ENCODE measurements around the gene PPP3CA. TPM values are rescaled to one million over a fixed set of nuclear protein-coding genes. Genes with fewer than 3 reads are reported as not detected.

The PPP3CA gene
- total and polyA plus RNA-seq, 2 donors (not counting 1 experiment from before 2014, with no cell fraction given): 66.4 to 79.3 TPM

GRCh38 chr4:101217353-101218031, 129.8 kb downstream of the PPP3CA start:
- Histone ChIP-seq H3K27ac (ENCODE audit: insufficient read depth, low read length) (no peak overlapping the region), H3K79me2 (ENCODE audit: control insufficient read depth, insufficient read depth, low read length) (peaks cover 22% of the 10 kb centered on the region)

GRCh38 chr4:101211146-101211553, 136.2 kb downstream of the PPP3CA start:
- H3K79me2 ChIP-seq (ENCODE audit: control insufficient read depth, insufficient read depth, low read length): peaks cover 24% of the 10 kb centered on the region
- peak; percentile 43 to 83 for DNase-seq (ENCODE audit: low read depth in 2 of 2)

More at GRCh38 chr4:101217353-101218031, 129.8 kb downstream of the PPP3CA start:
- DNase-seq (ENCODE audit: low read depth in 2 of 2): peak in 1 of 2 donors; percentile 36
- Histone ChIP-seq H3K27me3 (ENCODE audit: control insufficient read depth, insufficient read depth, low read length) (no peaks in the 10 kb centered on the region), H3K9me3 (ENCODE audit: control insufficient read depth, insufficient read depth, low read depth, low read length) (no peaks in the 10 kb centered on the region), H3K4me1 (ENCODE audit: control insufficient read depth, extremely low read depth, insufficient read depth, low read length) (peaks cover 5% of the 10 kb centered on the region), H4K20me1 (ENCODE audit: control insufficient read depth, extremely low read depth, insufficient read depth, low read length) (no peaks in the 10 kb centered on the region), H3K36me3 (ENCODE audit: control insufficient read depth, insufficient read depth, low read length) (no peaks in the 10 kb centered on the region), H3K9ac (ENCODE audit: insufficient read depth, low read length) (no peak overlapping the region), H3K4me2 (ENCODE audit: extremely low read depth, insufficient read depth, low read length) (no peak overlapping the region), H3K4me3 (replicated peaks in 1 of 4; ENCODE audit: control extremely low read depth in 1 of 4, insufficient read depth in 1 of 4, low read depth in 3 of 4, low read length in 4 of 4) (no peak overlapping the region), H2AFZ (ENCODE audit: low read length) (no peak overlapping the region)
- TF ChIP-seq CTCF (conservative IDR thresholded peaks at IDR 0.05 in 1 of 2, IDR thresholded peaks at IDR 0.05 in 1 of 2; ENCODE audit: low read depth in 1 of 2, low read length in 2 of 2) (no peak), EZH2 (IDR thresholded peaks at IDR 0.05; ENCODE audit: low read length, missing control alignments) (no peak)

GRCh38 chr4:101210331-101210730, 137.0 kb downstream of the PPP3CA start:
- Histone ChIP-seq H3K9ac (ENCODE audit: insufficient read depth, low read length) (no peak overlapping the region), H3K4me1 (ENCODE audit: control insufficient read depth, extremely low read depth, insufficient read depth, low read length) (no peaks in the 10 kb centered on the region), H2AFZ (ENCODE audit: low read length) (no peak overlapping the region), H3K79me2 (ENCODE audit: control insufficient read depth, insufficient read depth, low read length) (peaks cover 23% of the 10 kb centered on the region), H3K4me3 (replicated peaks in 1 of 4; ENCODE audit: control extremely low read depth in 1 of 4, insufficient read depth in 1 of 4, low read depth in 3 of 4, low read length in 4 of 4) (no peak overlapping the region), H4K20me1 (ENCODE audit: control insufficient read depth, extremely low read depth, insufficient read depth, low read length) (no peaks in the 10 kb centered on the region), H3K27ac (ENCODE audit: insufficient read depth, low read length) (no peak overlapping the region), H3K27me3 (ENCODE audit: control insufficient read depth, insufficient read depth, low read length) (no peaks in the 10 kb centered on the region), H3K9me3 (ENCODE audit: control insufficient read depth, insufficient read depth, low read depth, low read length) (no peaks in the 10 kb centered on the region), H3K4me2 (ENCODE audit: extremely low read depth, insufficient read depth, low read length) (no peak overlapping the region), H3K36me3 (ENCODE audit: control insufficient read depth, insufficient read depth, low read length) (no peaks in the 10 kb centered on the region)
- DNase-seq (ENCODE audit: low read depth in 2 of 2): no peak
- TF ChIP-seq EZH2 (IDR thresholded peaks at IDR 0.05; ENCODE audit: low read length, missing control alignments) (no peak), CTCF (conservative IDR thresholded peaks at IDR 0.05 in 1 of 2, IDR thresholded peaks at IDR 0.05 in 1 of 2; ENCODE audit: low read depth in 1 of 2, low read length in 2 of 2) (no peak)

More at GRCh38 chr4:101211146-101211553, 136.2 kb downstream of the PPP3CA start:
- Histone ChIP-seq H3K9me3 (ENCODE audit: control insufficient read depth, insufficient read depth, low read depth, low read length) (no peaks in the 10 kb centered on the region), H3K4me3 (replicated peaks in 1 of 4; ENCODE audit: control extremely low read depth in 1 of 4, insufficient read depth in 1 of 4, low read depth in 3 of 4, low read length in 4 of 4) (no peak overlapping the region), H4K20me1 (ENCODE audit: control insufficient read depth, extremely low read depth, insufficient read depth, low read length) (no peaks in the 10 kb centered on the region), H3K9ac (ENCODE audit: insufficient read depth, low read length) (no peak overlapping the region), H3K4me1 (ENCODE audit: control insufficient read depth, extremely low read depth, insufficient read depth, low read length) (no peaks in the 10 kb centered on the region), H2AFZ (ENCODE audit: low read length) (no peak overlapping the region), H3K4me2 (ENCODE audit: extremely low read depth, insufficient read depth, low read length) (no peak overlapping the region), H3K27ac (ENCODE audit: insufficient read depth, low read length) (no peak overlapping the region), H3K27me3 (ENCODE audit: control insufficient read depth, insufficient read depth, low read length) (no peaks in the 10 kb centered on the region), H3K36me3 (ENCODE audit: control insufficient read depth, insufficient read depth, low read length) (no peaks in the 10 kb centered on the region)
- TF ChIP-seq EZH2 (IDR thresholded peaks at IDR 0.05; ENCODE audit: low read length, missing control alignments) (no peak), CTCF (conservative IDR thresholded peaks at IDR 0.05 in 1 of 2, IDR thresholded peaks at IDR 0.05 in 1 of 2; ENCODE audit: low read depth in 1 of 2, low read length in 2 of 2) (no peak)
